GM12874 (cell line): ENCODE measurements around the gene DENND11.

Experiments
- CTCF ChIP-seq: IDR thresholded peaks from 2 replicates; pipeline ENCODE4 v1.5.1; 2011; ENCODE audit warnings: low read depth, mild to moderate bottlenecking, control low read depth, low read length, moderate library complexity; ENCODE audit not compliant: insufficient read depth

Gene DENND11

GRCh38 chr7:141706239-141707064 lies 4.5 kb upstream of the DENND11 start:
- no peak for TF ChIP-seq CTCF

DNA sequence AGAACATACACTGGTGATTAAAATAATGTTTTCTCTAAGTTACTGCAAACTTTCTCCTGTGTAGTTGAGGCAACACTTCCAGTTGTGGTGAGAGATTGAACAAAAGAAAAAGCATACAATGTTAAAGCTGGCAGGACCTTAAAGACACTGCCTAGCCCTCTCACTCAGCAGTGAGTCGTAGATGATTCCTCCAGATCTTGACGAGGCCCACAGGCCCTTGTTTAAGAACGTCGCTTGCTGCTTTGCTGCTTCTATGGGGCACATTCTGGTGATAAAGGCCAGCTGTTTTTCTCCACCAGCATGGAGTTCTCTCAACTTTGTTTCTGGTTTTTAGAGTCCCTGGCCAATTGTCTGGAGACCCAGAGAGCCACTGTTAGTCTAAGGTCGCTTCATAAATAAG lies 2.8 kb upstream of the DENND11 start:
- TF ChIP-seq CTCF: no peak

GRCh38 chr7:141704112-141704511 lies 2.1 kb upstream of the DENND11 start:
- no peak for TF ChIP-seq CTCF

DNA sequence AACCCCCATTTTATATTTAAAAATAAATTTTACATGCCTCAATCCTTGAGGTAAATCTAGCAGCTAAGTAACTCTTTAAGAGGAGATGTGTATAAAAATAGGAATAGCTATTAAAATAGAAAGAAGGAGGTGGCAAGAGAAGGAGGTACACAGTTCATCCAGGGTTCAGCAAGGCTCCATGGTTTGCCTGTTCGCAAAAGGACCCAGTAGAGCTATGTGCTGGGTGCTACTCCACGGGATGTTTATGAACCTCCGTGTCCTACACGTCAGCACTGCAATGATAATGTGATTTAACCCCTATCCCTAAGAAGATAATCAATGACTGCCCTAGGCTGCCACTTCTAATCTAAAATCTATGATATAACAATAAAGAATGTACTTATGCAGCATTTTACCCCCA lies 926 bp upstream of the DENND11 start:
- no peak for TF ChIP-seq CTCF

- no peak for TF ChIP-seq CTCF
These were observed 398 bp downstream of the DENND11 start for GRCh38 chr7:141701489-141702046.

DNA sequence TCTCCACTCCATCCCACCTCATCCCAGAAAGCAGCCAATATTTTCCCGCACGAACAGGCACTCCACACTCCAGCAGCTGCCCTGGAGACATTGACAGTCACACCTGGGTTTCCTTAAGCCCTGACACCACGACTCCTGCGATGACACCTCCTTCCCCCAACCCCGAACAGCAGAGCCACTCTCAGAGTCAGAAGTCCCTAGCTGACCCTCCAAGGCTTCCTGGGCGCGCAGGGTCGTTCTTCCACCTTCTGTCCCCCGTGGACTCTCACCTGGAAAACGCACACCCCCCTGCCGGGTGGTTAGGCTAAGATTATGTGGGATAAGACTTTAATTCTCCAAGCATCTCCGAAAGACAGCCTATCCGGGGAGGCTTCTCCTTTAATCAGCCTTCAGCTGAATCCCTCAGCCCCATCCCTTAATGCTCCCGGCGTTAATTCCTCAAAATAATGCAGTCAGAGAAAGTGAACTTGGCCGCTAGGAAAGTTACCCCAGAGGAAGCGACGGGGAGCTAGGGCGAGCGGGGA lies 1.1 kb downstream of the DENND11 start:
- no peak for TF ChIP-seq CTCF

DNA sequence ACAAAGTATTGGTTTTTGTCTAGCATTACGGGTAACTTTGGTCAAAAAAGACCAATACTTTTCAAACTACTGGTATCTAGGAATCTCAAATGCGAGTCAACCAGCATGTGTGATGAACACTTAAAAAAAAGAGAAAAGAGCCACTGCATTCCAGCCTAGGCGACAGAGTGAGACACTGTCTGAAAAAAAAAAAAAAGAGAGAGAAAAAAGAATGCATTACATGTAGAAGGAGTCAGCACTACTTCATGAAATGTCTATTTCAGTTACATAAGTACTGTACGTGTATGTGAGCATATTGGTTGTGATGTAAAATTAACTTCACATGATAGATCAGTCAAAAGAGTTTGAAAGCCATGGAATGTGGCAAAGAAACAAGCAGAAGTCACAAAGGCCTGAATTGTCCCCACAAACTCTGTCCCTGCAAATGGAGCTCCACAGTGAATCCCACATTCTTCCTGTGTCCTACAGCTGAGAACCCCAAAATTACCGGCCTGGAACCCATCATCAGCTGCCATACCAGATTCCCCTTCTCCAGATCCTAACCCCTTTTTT lies 1.6 kb downstream of the DENND11 start:
- no peak for TF ChIP-seq CTCF
